NCI-H1092 treated with DMSO at 0.1 percent for 48 hours (cell line): ENCODE results near the gene HPS4.
"Not testable (repeated sequence)": the region's sequence is repeated elsewhere in the genome, so short reads cannot be mapped to it uniquely, and the experiment has no call there.

Experiments
- DNase-seq: peaks from one replicate; lab custom pipeline; 2025; lab: John Stamatoyannopoulos, UW

HPS4 gene

DNA sequence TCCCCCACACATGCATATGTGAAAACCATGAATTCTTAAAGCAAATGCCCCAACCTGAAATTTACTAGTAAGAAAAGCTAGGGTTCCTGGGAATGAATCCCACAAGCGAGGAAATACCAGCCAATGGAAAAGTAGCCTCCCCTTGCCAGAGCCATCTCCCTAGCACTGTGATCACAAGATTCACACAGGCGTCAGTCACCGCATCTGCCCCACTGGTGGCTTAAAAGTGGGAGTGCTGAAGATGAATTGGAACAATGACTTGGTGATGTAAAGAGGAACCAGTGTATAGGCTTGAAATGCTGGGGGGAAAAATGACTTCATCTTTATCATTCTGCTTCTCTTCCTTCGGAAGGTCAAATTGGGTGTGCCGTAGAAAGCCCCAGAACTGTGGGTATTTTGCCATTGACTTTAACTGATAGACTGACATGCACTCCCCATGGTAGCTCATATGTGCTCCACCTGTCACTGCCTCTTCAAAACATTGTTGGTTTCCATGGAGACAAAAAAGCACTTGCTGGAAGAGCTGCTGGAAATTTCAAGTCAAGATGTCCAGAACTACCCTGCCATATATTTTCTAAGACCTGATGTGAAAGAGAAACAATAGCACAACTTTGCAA is 73.8 kb downstream of the HPS4 start:
- peak; percentile 8 for DNase-seq

DNA sequence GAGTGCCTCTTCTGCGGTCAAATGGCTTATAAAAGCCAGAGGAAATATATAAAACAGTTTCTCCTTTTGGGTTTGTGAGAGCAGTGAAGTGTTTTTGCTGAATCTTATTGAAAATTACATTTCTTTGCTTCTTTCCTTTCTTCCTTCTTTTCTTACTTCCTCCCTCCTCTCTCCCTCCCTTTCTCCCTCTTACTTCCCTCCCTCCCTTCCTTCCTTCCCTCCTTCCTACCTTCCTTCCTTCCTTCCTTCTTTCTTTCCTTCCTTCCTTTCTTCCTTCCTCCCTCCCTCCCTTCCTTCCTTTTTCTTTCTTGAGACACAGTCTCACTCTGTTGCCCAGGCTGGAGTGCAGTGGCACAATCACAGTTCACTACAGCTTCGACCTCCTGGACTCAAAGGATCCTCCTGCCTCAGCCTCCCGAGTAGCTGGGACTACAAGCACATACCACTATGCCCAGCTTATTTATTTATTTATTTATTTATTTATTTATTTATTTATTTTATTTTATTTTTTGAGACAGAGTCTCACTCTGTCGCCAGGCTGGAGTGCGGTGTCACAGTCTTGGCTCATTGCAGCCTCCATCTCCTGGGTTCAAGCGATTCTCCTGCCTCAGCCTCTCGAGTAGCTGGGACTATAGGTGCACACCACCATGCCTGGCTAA is 74.9 kb downstream of the HPS4 start:
- not testable (repeated sequence) for DNase-seq

DNA sequence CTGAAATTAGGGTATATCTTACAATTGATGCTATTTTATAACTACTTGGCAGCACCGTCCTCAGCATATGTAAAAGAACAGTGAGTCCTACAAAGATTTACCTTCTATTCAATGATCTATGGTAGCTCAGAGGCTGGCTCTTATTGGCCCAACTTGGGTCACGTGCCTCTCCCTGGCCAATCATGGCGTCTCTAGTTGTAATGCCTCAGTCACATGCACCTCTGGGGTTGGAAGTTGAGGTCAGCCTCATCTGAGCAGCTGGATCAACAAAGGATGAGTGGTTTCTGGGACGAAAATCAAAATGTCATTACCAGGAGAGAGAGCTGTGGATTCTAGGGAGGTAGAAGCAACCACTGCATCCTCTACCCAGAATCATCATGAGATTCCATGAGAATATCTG is 77.5 kb downstream of the HPS4 start:
- DNase-seq = peak; percentile 97

DNA sequence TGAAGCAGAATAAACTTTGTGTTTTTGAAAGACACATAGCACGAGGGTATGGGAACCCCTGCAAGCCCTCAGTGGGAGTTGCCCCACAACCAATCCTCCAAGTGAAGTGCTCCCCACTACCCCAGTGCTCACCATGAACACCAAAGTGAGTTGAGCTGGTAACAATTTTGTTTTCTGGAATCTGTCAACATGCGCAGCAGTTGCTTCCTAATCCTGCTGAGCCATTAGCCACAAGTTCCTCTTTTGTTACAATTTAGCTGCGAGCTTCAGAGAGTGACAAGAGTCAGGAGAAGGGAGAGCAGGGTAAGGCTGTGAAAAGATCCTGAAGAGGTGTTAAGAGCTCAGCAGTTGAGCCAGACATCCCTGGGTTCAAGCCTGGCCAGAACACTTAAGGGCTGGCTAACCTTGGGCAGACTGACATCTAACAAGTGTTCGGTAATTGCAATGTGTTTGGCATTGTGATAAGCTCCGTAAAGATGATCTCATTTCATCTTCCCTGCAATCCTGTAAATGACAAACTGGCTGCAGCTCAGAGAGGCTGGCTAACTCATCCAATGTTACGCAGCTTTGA is 78.6 kb downstream of the HPS4 start:
- no peak for DNase-seq

DNA sequence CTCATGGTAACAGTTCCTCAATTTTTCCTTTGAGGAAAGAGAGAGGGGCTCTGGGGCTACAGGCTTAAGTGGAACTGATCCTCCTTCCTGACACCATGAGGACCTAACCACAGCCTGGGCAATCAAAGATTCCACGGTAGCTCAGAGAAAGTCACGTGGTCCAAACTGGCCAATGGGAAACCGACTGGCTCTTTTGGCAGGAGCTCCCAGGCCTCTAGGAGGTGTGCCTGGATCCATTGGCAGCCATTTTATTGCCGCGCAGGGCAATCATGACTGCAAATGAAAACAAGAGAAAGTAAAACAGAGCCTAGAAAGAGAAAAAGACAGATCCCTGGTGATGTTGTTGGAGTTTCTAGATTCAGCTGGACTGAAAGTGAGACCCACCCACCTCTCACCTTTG is 81.9 kb downstream of the HPS4 start:
- DNase-seq = no peak
